Fibroblast of the aortic adventitia (primary cell): ENCODE measurements around the gene ALDH7A1. TPM values are rescaled to one million over a fixed set of nuclear protein-coding genes. Genes with fewer than 3 reads are reported as not detected.

Source experiments
- DNase-seq: peaks from one replicate; pipeline ENCODE4 v3.0.0-alpha.2; 2010; ENCODE audit warnings: low read depth
- H3K4me3 ChIP-seq: 2 replicates; pipeline ENCODE4 v1.5.1; 2011; ENCODE audit warnings: low read depth, mild to moderate bottlenecking, control low read depth, low read length, moderate library complexity
- CTCF ChIP-seq: IDR thresholded peaks from 2 replicates; pipeline ENCODE4 v1.5.1; 2011; ENCODE audit warnings: mild to moderate bottlenecking, low read length, control low read depth, inconsistent platforms; ENCODE audit not compliant: insufficient read depth
- total RNA-seq: library from RNA; depleted of rRNA; stranded (reverse); fragments of >200 nt; gene quantifications from 2 replicates; pipeline ENCODE4 v1.2.3, GENCODE V29; 2012; ENCODE audit warnings: low replicate concordance

The ALDH7A1 gene
- total RNA-seq, 1 donor: 33.6 TPM

GRCh38 chr5:126536874-126537273 lies 58.1 kb downstream of the ALDH7A1 start:
- DNase-seq: no peak
- no peak overlapping the region for H3K4me3 ChIP-seq
- TF ChIP-seq CTCF: no peak

- no peak for DNase-seq
- H3K4me3 ChIP-seq: no peak overlapping the region
- no peak for TF ChIP-seq CTCF
Measured at GRCh38 chr5:126535856-126536545, 59.0 kb downstream of the ALDH7A1 start.

- H3K4me3 ChIP-seq: no peak overlapping the region
- DNase-seq: no peak
- no peak for TF ChIP-seq CTCF
Measured at GRCh38 chr5:126534553-126534952, 60.5 kb downstream of the ALDH7A1 start.

- no peak overlapping the region for H3K4me3 ChIP-seq
- DNase-seq: peak; percentile 53
- TF ChIP-seq CTCF: no peak
Measured at GRCh38 chr5:126531543-126532120, 63.4 kb downstream of the ALDH7A1 start.

GRCh38 chr5:126527892-126528291 lies 67.1 kb downstream of the ALDH7A1 start:
- TF ChIP-seq CTCF: no peak
- H3K4me3 ChIP-seq: no peak overlapping the region
- DNase-seq: no peak

GRCh38 chr5:126527158-126527557 lies 67.9 kb downstream of the ALDH7A1 start:
- no peak overlapping the region for H3K4me3 ChIP-seq
- TF ChIP-seq CTCF: no peak
- no peak for DNase-seq

GRCh38 chr5:126526493-126526892 lies 68.5 kb downstream of the ALDH7A1 start:
- no peak for DNase-seq
- TF ChIP-seq CTCF: no peak
- H3K4me3 ChIP-seq: no peak overlapping the region
